ENCODE data around the gene SMS.
"Not testable (repeated sequence)": the region's sequence is repeated elsewhere in the genome, so short reads cannot be mapped to it uniquely, and the experiment has no call there.

The SMS gene

DNA sequence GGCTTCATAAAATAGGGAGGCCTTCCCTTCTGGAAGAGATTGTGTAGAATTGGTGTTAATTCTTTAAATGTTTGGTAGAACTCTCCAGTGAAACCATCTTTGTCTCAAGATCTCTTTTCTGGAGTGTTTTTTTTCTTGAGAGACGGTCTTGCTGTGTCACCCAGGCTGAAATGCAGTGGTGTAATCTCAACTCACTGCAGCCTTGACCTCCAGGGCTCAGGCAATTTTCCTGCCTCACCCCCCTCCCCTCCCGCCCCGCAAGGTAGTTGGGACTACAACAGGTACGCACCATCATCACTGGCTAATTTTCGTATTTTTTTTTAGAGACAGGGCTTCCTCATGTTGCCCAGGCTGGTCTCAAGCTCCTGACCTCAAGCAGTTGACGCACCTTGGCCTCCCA lies 12.1 kb downstream of the SMS start:
- DNase-seq = no peak

GRCh38 chrX:21953195-21953830 lies 12.8 kb downstream of the SMS start:
- not testable (repeated sequence) for DNase-seq

DNA sequence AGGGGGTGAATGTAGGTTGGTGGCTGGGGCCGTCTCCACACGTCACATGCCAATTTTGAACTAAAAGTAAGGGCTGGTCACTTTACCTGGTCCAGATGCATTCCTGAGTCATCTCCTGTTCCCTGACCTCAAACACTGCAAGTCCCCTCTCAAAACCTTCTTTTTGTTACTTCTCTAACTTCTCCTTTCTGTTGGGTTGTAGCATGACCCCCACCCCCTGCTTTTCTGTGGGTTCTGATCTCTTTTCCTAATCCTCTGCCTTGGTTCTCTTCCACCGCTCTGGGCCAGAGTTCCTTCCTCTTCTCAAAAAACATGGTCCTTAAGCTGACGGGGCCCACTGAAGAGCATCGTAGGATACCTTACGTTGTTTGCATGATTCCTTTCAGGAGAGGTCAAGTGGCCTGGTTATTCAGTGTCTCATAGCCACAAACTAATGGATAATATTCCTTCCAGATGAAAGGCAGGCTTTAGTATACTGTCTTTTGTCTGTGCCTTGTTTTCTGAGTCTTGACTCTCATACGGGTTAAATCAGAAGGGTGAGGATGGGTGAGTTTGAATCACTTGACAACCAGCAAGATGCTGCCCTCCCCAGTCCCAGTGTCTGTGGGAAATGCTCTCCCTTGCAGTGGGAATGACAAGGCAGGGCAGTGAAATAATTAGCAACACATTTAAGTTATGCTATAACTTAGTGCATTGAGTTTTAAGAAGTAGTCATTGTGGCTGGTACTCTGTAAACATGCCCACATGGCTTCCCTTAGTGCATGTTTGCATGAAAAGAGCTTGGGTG lies 15.1 kb downstream of the SMS start:
- DNase-seq = no peak

DNA sequence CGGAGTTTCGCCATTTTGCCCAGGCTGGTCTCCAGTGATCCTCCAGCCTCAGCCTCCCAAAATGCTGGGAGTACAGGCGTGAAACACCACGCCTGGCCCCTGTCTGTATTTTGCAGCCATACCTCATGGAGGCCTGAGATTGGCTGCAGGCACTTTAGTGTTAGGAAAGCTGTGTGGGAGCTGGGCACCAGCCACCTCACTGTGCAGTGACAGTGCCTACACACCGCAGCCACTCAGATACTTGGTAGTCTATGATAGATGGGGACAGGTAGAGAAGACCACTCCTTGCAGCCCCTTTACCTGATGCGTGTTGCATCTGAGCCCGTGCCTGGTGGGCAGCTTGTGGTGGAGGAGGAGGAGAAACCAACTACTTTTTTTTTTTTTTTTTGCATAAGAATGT lies 16.3 kb downstream of the SMS start:
- no peak for DNase-seq

DNA sequence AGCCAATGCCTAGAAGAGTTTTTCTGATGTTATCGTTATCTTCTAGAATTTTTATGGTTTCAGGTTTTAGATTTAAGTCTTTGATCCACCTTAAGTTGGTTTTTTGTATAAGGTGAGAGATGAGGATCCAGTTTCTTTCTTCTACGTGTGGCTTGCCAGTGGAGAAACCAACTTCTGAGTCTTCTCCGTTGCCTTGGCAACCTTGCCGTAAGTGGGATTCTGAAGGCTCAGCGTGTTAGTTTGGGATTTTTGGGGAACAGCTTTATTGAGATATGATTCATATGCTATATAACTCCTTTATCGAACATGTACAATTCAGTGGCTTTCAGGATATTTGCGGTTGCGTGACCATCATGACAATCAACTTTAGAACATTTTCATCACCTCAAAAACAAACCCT lies 17.7 kb downstream of the SMS start:
- DNase-seq = no peak

GRCh38 chrX:21958916-21959315 lies 18.4 kb downstream of the SMS start:
- DNase-seq = no peak

DNA sequence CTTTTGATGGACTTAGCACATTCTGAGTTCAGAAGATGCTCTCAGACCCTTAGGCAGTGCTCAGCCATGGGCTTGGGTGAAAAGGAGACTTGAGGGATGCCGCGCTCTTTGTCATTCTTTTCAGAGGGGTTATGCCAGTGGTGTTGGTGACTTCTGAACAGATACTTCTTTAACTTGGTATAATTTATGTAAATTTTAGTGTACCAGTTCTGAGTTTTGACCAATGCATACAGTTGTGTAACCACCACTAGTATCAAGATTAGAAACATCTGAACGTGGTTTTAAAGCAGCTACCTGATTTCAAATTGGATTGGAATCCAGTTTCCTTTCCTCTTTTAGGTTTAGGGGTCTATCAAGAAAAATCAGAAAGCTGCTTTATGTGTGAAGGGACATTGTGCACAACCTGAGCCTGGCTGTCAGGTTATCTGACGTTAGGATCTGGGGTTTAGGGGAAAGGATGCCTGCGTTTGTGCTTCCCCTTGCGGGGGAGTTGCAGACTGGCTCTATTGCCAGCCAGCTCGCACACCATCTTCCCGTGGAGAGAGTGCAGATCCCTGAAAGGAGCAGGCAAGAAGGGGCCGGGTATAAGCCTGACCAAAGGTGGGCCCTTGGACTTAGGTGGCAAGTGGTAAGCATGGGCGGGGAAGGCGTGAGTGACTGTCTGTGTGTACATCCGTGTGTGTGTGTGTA lies 19.0 kb downstream of the SMS start:
- peak in 1 of 14 donors; percentile 33 for DNase-seq

GRCh38 chrX:21960569-21961541 lies 20.3 kb downstream of the SMS start:
- DNase-seq = no peak

GRCh38 chrX:21962361-21962760 lies 21.9 kb downstream of the SMS start:
- no peak for DNase-seq

DNA sequence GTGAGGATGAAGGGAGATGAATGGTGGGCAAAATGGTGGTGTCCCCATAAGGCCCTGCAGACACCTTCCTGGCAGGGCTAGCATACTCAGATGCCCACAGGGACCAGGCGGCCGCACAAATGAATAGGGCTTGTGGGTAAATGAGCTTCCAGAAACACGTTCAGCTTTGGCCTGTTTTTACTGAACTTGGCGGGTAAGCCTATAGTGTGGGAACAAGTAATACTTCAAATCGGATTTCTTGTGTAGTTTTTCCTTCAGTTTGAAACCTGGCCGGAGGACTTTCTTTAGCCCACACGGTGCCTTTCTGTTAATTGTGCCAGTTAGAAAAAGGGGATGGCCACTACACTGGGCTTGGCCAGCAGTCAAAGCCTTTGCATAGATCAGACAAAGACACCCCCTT lies 22.8 kb downstream of the SMS start:
- no peak for DNase-seq

DNA sequence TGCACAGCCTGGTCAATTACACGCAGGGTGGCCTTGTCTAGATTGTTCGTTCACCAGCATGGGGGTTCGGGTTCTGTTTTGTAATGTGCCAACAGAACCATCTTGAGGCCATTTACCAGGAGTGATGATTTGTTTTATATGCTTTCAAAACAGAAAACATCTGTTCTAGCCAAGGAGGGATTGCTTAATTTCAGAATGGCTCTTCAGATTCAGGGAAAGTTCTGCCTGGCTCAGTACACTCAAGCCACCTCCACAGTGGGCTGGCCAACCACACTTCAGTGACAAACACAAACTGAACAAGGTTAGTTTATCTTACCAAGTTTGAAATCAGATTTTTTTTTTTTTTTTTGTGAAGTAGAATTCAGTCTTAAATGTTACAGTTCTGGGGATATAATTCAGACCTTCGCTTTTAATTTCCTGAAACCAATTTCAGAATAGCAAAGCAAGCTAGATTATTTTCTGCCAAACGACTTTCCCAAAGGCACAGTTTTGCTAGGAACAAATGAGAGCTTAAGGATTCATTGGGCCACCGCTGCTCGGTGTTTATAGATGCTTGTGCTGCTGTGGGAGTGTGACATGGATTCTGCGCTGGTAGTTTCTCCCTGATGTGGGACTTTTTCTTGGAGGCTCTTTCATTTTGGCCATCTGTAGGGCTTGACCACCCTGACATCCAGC lies 23.4 kb downstream of the SMS start:
- peak in 1 of 14 donors; percentile 11 for DNase-seq

DNA sequence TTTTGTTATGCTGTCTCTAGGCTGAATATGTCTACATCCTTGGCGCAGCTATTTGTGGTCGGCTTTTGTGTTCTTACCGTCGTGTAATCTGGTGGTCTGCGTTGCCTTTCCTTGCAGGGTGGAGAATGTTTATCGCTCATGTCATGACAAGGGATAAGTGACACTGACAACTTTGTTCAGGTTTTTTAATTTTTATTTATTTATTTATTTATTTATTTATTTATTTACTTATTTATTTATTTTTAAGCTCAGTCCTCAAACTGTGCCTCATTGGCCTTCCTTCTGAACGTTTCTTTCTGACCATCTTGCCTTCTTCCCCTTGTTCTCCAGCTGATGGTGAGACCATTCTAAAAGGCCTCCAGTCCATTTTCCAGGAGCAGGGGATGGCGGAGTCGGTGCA lies 26.4 kb downstream of the SMS start:
- no peak for DNase-seq

- no peak for DNase-seq
These were observed 27.8 kb downstream of the SMS start for GRCh38 chrX:21968333-21968732.

DNA sequence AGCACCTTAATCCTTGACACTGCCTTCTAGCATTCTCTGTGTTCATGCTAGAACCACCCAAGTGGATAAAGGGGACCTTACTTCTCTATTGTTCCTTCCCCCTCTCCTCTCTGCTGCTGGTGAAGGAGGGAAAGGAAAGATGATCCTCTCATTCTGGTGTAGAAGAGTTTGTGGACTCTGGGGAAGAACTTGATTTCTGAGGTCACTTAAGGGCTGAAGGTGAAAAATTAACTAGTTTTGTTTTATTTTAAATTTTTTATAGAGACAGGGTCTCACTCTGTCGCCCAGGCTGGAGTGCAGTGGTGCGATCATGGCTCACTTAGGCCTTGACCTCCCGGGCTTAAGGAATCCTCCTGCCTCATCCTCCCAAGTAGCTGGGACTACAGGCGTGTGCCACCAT lies 29.8 kb downstream of the SMS start:
- DNase-seq = no peak

GRCh38 chrX:21972046-21972445 lies 31.5 kb downstream of the SMS start:
- no peak for DNase-seq

DNA sequence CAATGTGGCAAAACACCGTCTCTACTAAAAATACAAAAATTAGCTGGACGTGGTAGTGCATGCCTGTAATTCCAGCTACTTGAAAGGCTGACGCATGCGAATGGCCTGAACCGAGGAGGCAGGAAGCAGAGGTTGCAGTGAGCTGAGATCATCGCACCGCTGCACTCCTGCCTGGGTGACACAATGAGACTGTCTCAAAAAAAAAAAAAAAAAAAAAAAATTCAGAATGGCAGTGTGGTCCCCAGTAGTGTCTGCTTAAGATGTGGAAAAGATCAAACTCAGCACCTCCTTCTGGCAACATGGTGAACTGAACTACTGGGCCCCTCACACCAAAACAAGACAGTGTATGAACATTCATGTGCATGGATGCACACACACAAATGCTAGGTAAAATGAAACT lies 32.2 kb downstream of the SMS start:
- DNase-seq = no peak

DNA sequence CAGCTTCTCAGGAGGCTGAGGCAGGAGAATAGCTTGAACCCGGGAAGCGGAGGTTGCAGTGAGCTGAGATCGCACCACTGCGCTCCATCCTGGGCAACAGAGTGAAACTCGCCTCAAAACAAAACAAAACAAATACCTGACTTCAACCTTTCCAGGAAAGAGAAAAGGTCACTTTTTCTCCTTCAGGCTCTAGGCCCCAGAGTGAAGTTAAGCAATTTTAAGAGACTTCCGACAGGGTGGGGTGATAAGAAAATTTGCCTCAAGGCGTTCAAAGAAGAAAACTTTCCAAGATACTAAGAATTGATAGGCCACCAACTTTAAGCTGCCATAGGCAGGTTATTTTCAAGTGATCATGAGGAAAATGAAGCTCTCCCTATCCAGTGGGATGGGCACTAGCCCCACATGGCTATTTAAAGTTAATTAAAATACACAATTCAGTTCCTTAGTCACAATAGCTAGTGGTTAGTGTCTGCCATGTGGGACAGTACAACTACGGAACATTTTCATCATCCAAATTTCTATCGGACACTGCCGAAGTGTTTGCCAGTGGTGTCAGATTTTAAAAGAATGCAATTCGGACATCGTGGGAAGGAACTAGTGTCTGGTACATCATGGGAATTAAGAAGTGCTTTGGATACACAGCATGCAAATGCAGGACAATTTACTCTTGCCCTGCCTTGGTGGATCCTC lies 33.0 kb downstream of the SMS start:
- DNase-seq = no peak

DNA sequence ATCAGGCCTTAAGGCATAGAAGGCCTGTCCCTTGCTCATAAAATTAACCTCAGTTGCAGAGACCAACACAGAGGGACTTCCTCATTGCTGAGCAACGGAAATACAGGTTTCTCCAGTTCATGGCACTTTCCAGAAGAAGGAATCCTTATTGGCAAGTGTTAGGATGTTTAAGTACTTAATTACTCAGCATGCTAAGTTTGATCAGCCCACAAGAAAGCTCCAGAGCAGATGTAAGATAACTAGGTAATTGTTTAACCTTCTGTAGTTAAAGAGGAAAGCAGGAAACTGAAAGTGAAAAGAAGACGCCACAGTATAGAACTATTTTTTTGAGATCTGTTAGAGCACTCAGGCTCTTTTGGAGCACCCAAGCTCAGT lies 33.5 kb downstream of the SMS start:
- DNase-seq = no peak

- peak in 1 of 14 donors; percentile 40 for DNase-seq
These were observed 34.7 kb downstream of the SMS start for GRCh38 chrX:21975242-21975641.

DNA sequence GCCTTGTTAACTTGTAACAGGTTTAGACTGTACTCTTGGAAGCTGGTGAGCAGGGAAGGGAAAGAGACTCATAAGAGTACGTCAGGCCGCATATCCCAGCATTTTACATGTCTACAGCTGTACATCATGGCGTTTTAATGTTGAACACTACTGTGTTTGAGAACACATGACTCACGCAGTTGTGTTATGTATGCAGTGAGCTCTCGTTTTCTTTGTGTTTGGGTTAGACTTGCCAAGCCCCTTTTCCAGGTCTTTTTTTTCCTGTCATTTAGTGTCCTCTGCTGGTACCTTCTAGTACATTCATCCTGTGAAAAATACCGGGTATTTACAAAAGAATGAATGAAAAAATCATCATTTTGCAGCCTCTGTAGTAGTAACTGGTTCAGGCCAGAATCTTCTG lies 35.3 kb downstream of the SMS start:
- peak in 1 of 14 donors; percentile 56 for DNase-seq

DNA sequence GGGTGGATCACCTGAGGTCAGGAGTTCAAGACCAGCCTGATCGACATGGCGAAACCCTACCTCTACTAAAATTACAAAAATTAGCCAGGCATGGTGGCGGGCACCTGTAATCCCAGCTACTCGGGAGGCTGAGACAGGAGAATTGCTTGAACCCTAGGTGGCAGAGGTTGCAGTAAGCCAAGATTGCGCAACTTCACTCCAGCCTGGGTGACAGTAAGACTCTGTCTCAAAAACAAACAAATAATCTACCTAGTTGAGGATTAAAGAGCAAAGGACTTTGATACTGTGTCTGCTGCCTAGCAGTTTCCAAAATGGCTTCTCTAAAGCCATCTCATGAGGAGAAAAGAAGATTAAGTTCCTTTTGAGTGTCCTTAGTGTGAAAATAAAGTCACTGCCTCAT lies 37.8 kb downstream of the SMS start:
- no peak for DNase-seq

Measured in C1 segment of cervical spinal cord (tissue), 14 donors.